Measurements from ENCODE around the gene FANCB.

FANCB gene

GRCh38 chrX:14884714-14885113, 11.8 kb upstream of the FANCB start:
- TF ChIP-seq CTCF (conservative IDR thresholded peaks at IDR 0.05; ENCODE audit: low read depth) = no peak
- no peak for DNase-seq (ENCODE audit: low spot score)
- CTCF ChIA-PET = no interaction called here
- POLR2A ChIA-PET (ENCODE audit: low non-redundant PET) = no interaction called here
- H3K27ac ChIP-seq = no peak overlapping the region

- DNase-seq (ENCODE audit: low spot score) = no peak
- ChIA-PET CTCF (no interaction called here), POLR2A (ENCODE audit: low non-redundant PET) (no interaction called here)
- TF ChIP-seq CTCF (conservative IDR thresholded peaks at IDR 0.05; ENCODE audit: low read depth) = no peak
- H3K27ac ChIP-seq = no peak overlapping the region
These were observed 11.0 kb upstream of the FANCB start for GRCh38 chrX:14883826-14884225.

GRCh38 chrX:14875624-14876023, 2.8 kb upstream of the FANCB start:
- ChIA-PET POLR2A (ENCODE audit: low non-redundant PET) (no interaction called here), CTCF (no interaction called here)
- DNase-seq (ENCODE audit: low spot score) = no peak
- no peak overlapping the region for H3K27ac ChIP-seq
- TF ChIP-seq CTCF (conservative IDR thresholded peaks at IDR 0.05; ENCODE audit: low read depth) = no peak

- peak overlapping the region; percentile 73 for H3K27ac ChIP-seq
- POLR2A ChIA-PET (ENCODE audit: low non-redundant PET) = no interaction called here
- TF ChIP-seq CTCF (conservative IDR thresholded peaks at IDR 0.05; ENCODE audit: low read depth) = no peak
- CTCF ChIA-PET = no interaction called here
- DNase-seq (ENCODE audit: low spot score) = no peak
These were observed 794 bp upstream of the FANCB start for GRCh38 chrX:14873676-14874049.

GRCh38 chrX:14872355-14872754, 514 bp downstream of the FANCB start:
- no peak for DNase-seq (ENCODE audit: low spot score)
- TF ChIP-seq CTCF (conservative IDR thresholded peaks at IDR 0.05; ENCODE audit: low read depth) = no peak
- CTCF ChIA-PET = no interaction called here
- POLR2A ChIA-PET (ENCODE audit: low non-redundant PET) = no interaction called here
- peak overlapping the region; percentile 73 for H3K27ac ChIP-seq

GRCh38 chrX:14871767-14872166, 1.1 kb downstream of the FANCB start:
- POLR2A ChIA-PET (ENCODE audit: low non-redundant PET) = no interaction called here
- DNase-seq (ENCODE audit: low spot score) = no peak
- H3K27ac ChIP-seq = no peak overlapping the region
- TF ChIP-seq CTCF (conservative IDR thresholded peaks at IDR 0.05; ENCODE audit: low read depth) = no peak
- CTCF ChIA-PET = no interaction called here

GRCh38 chrX:14865201-14865600, 7.7 kb downstream of the FANCB start:
- ChIA-PET CTCF (no interaction called here), POLR2A (ENCODE audit: low non-redundant PET) (no interaction called here)
- H3K27ac ChIP-seq = no peak overlapping the region
- TF ChIP-seq CTCF (conservative IDR thresholded peaks at IDR 0.05; ENCODE audit: low read depth) = no peak
- no peak for DNase-seq (ENCODE audit: low spot score)
